Measurements from ENCODE around the gene TAX1BP1.

GRCh38 chr7:27850531-27850930, 110.6 kb downstream of the TAX1BP1 start:
- TF ChIP-seq ARNT (IDR thresholded peaks at IDR 0.05), result no peak
- TF ChIP-seq ELF4 (IDR thresholded peaks at IDR 0.05), result no peak
- no peak for TF ChIP-seq TARDBP (IDR thresholded peaks at IDR 0.05)
- TF ChIP-seq, protein P1, sequence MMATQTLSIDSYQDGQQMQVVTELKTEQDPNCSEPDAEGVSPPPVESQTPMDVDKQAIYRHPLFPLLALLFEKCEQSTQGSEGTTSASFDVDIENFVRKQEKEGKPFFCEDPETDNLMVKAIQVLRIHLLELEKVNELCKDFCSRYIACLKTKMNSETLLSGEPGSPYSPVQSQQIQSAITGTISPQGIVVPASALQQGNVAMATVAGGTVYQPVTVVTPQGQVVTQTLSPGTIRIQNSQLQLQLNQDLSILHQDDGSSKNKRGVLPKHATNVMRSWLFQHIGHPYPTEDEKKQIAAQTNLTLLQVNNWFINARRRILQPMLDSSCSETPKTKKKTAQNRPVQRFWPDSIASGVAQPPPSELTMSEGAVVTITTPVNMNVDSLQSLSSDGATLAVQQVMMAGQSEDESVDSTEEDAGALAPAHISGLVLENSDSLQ (IDR thresholded peaks at IDR 0.05), result no peak
